Panc1 (cell line): Measurements from ENCODE around the gene PLEKHF1.

Experiments used
- CTCF ChIP-seq: fragments of 450-650 bp; IDR thresholded peaks from 2 replicates; pipeline ENCODE4 v1.5.1; 2017; ENCODE audit warnings: mild to moderate bottlenecking
- REST ChIP-seq, 2 experiments: IDR thresholded peaks; 2 replicates each; pipeline ENCODE4 v1.6.1; 2011 to 2012; ENCODE audit warnings: low read depth in 2 of 2, control low read depth in 1 of 2, low read length in 1 of 2, mild to moderate bottlenecking in 1 of 2, moderate library complexity in 1 of 2; ENCODE audit not compliant: insufficient read depth in 1 of 2

GRCh38 chr19:29665826-29666577, 741 bp downstream of the PLEKHF1 start:
- no peak for TF ChIP-seq CTCF
- TF ChIP-seq REST (IDR thresholded peaks at IDR 0.05; ENCODE audit: insufficient read depth in 1 of 2, low read depth in 2 of 2, low read length in 1 of 2), result no peak
